ENCODE measurements around the gene CDK5. TPM values are rescaled to one million over a fixed set of nuclear protein-coding genes. Genes with fewer than 3 reads are reported as not detected.

The CDK5 gene
- polyA plus RNA-seq, 1 donor (not counting 4 experiments of a cell fraction or from before 2014, with no cell fraction given) = 19.3 TPM

GRCh38 chr7:151010307-151011096, 47.2 kb downstream of the CDK5 start:
- FAIRE-seq (no peak), DNase-seq (ENCODE audit: low read depth, low spot score) (no peak)
- Histone ChIP-seq H3K36me3 (ENCODE audit: control insufficient read depth in 2 of 2, extremely low read depth in 1 of 2, insufficient read depth in 2 of 2, low read length in 2 of 2) (no peaks in the 10 kb centered on the region), H3K9me1 (ENCODE audit: control insufficient read depth, extremely low read depth, insufficient read depth, low read length) (no peaks in the 10 kb centered on the region), H3K79me2 (ENCODE audit: control insufficient read depth, insufficient read depth, low read length) (no peaks in the 10 kb centered on the region), H2AFZ (ENCODE audit: control insufficient read depth, low read length) (peak overlapping the region; percentile 51), H3K4me3 (ENCODE audit: control insufficient read depth in 2 of 3, extremely low read depth in 1 of 3, insufficient read depth in 2 of 3, low read depth in 1 of 3, low read length in 3 of 3) (no peak overlapping the region), H3K4me1 (ENCODE audit: control insufficient read depth, extremely low read depth, insufficient read depth, low read length) (peaks cover 12% of the 10 kb centered on the region), H3K27ac (ENCODE audit: control insufficient read depth, insufficient read depth, low read length) (no peak overlapping the region), H4K20me1 (ENCODE audit: control insufficient read depth, extremely low read depth, insufficient read depth, low read length) (no peaks in the 10 kb centered on the region), H3K9me3 (ENCODE audit: control insufficient read depth, low read depth, low read length) (no peaks in the 10 kb centered on the region), H3K4me2 (ENCODE audit: control insufficient read depth, extremely low read depth, insufficient read depth, low read depth, low read length) (peak overlapping the region; percentile 32), H3K9ac (ENCODE audit: control insufficient read depth, extremely low read depth, insufficient read depth, low read length) (no peak overlapping the region), H3K27me3 (ENCODE audit: control insufficient read depth, extremely low read depth, insufficient read depth, low read length) (peaks cover 38% of the 10 kb centered on the region)
- dilution Hi-C loops (cut with MboI; ENCODE audit: extremely low pct_ligation_motif_present, low sequenced_read_pairs) = no loop called here
- TF ChIP-seq EZH2 (IDR thresholded peaks at IDR 0.05; ENCODE audit: low read length) (no peak), CTCF (optimal IDR thresholded peaks at IDR 0.05 in 1 of 3, IDR thresholded peaks at IDR 0.05 in 1 of 3, conservative IDR thresholded peaks at IDR 0.05 in 1 of 3; ENCODE audit: extremely low read depth in 1 of 3, insufficient read depth in 2 of 3, low read length in 3 of 3) (no peak)

- DNase-seq (ENCODE audit: low read depth, low spot score) (no peak), FAIRE-seq (no peak)
- no peak for TF ChIP-seq EZH2 (IDR thresholded peaks at IDR 0.05; ENCODE audit: low read length)
- no peak for TF ChIP-seq CTCF (optimal IDR thresholded peaks at IDR 0.05 in 1 of 3, IDR thresholded peaks at IDR 0.05 in 1 of 3, conservative IDR thresholded peaks at IDR 0.05 in 1 of 3; ENCODE audit: extremely low read depth in 1 of 3, insufficient read depth in 2 of 3, low read length in 3 of 3)
- peaks cover 40% of the 10 kb centered on the region for H3K27me3 ChIP-seq (ENCODE audit: control insufficient read depth, extremely low read depth, insufficient read depth, low read length)
- H3K9ac ChIP-seq (ENCODE audit: control insufficient read depth, extremely low read depth, insufficient read depth, low read length) = no peak overlapping the region
- no peak overlapping the region for H3K4me2 ChIP-seq (ENCODE audit: control insufficient read depth, extremely low read depth, insufficient read depth, low read depth, low read length)
- no peaks in the 10 kb centered on the region for H3K36me3 ChIP-seq (ENCODE audit: control insufficient read depth in 2 of 2, extremely low read depth in 1 of 2, insufficient read depth in 2 of 2, low read length in 2 of 2)
- H3K79me2 ChIP-seq (ENCODE audit: control insufficient read depth, insufficient read depth, low read length) = no peaks in the 10 kb centered on the region
- H3K4me1 ChIP-seq (ENCODE audit: control insufficient read depth, extremely low read depth, insufficient read depth, low read length) = peaks cover 12% of the 10 kb centered on the region
- no peak overlapping the region for H3K27ac ChIP-seq (ENCODE audit: control insufficient read depth, insufficient read depth, low read length)
- dilution Hi-C loops (cut with MboI; ENCODE audit: extremely low pct_ligation_motif_present, low sequenced_read_pairs) = no loop called here
- no peaks in the 10 kb centered on the region for H3K9me1 ChIP-seq (ENCODE audit: control insufficient read depth, extremely low read depth, insufficient read depth, low read length)
- no peaks in the 10 kb centered on the region for H3K9me3 ChIP-seq (ENCODE audit: control insufficient read depth, low read depth, low read length)
- H2AFZ ChIP-seq (ENCODE audit: control insufficient read depth, low read length) = no peak overlapping the region
- H4K20me1 ChIP-seq (ENCODE audit: control insufficient read depth, extremely low read depth, insufficient read depth, low read length) = no peaks in the 10 kb centered on the region
- H3K4me3 ChIP-seq (ENCODE audit: control insufficient read depth in 2 of 3, extremely low read depth in 1 of 3, insufficient read depth in 2 of 3, low read depth in 1 of 3, low read length in 3 of 3) = no peak overlapping the region
Observed at GRCh38 chr7:151010037-151010306, 47.7 kb downstream of the CDK5 start.

Data from keratinocyte (primary cell).